8988T (cell line): ENCODE measurements around the gene ERC2.
"Not testable (repeated sequence)": the region's sequence is repeated elsewhere in the genome, so short reads cannot be mapped to it uniquely, and the experiment has no call there.

Experiments used
- DNase-seq: peaks from one replicate; pipeline ENCODE4 v3.0.0; 2011

Gene ERC2

GRCh38 chr3:55863028-55863427, 605.2 kb downstream of the ERC2 start:
- no peak for DNase-seq

GRCh38 chr3:55860049-55860721, 608.1 kb downstream of the ERC2 start:
- DNase-seq, result no peak

- no peak for DNase-seq
These were observed 609.0 kb downstream of the ERC2 start for GRCh38 chr3:55859305-55859704.

- DNase-seq, result no peak
These were observed 609.5 kb downstream of the ERC2 start for GRCh38 chr3:55858727-55859126.

GRCh38 chr3:55858302-55858701, 610.0 kb downstream of the ERC2 start:
- DNase-seq, result no peak

GRCh38 chr3:55857633-55858032, 610.6 kb downstream of the ERC2 start:
- DNase-seq, result no peak

- DNase-seq, result no peak
These were observed 613.0 kb downstream of the ERC2 start for GRCh38 chr3:55855311-55855710.

- no peak for DNase-seq
These were observed 613.8 kb downstream of the ERC2 start for GRCh38 chr3:55854494-55854893.

- no peak for DNase-seq
These were observed 615.9 kb downstream of the ERC2 start for GRCh38 chr3:55852326-55852725.

GRCh38 chr3:55842204-55842603, 626.1 kb downstream of the ERC2 start:
- DNase-seq, result no peak

- not testable (repeated sequence) for DNase-seq
These were observed 636.4 kb downstream of the ERC2 start for GRCh38 chr3:55831876-55832275.

GRCh38 chr3:55828712-55829111, 639.6 kb downstream of the ERC2 start:
- DNase-seq, result no peak

- no peak for DNase-seq
These were observed 640.5 kb downstream of the ERC2 start for GRCh38 chr3:55827786-55828185.

- DNase-seq, result no peak
These were observed 641.4 kb downstream of the ERC2 start for GRCh38 chr3:55826731-55827496.

- DNase-seq, result no peak
These were observed 642.2 kb downstream of the ERC2 start for GRCh38 chr3:55826097-55826496.

- DNase-seq, result no peak
These were observed 643.9 kb downstream of the ERC2 start for GRCh38 chr3:55824406-55824805.

GRCh38 chr3:55823829-55824228, 644.4 kb downstream of the ERC2 start:
- DNase-seq, result no peak

- DNase-seq, result no peak
These were observed 645.3 kb downstream of the ERC2 start for GRCh38 chr3:55823001-55823400.

- DNase-seq, result no peak
These were observed 649.3 kb downstream of the ERC2 start for GRCh38 chr3:55819005-55819404.

GRCh38 chr3:55818485-55818884, 649.8 kb downstream of the ERC2 start:
- no peak for DNase-seq

- no peak for DNase-seq
These were observed 651.3 kb downstream of the ERC2 start for GRCh38 chr3:55816794-55817576.

- no peak for DNase-seq
These were observed 653.0 kb downstream of the ERC2 start for GRCh38 chr3:55815262-55815661.

GRCh38 chr3:55813268-55814097, 654.8 kb downstream of the ERC2 start:
- DNase-seq, result no peak
